Glutamatergic neuron (in vitro differentiated cells): ENCODE measurements around the gene PON2. TPM values are rescaled to one million over a fixed set of nuclear protein-coding genes. Genes with fewer than 3 reads are reported as not detected.
"Not testable (repeated sequence)": the region's sequence is repeated elsewhere in the genome, so short reads cannot be mapped to it uniquely, and the experiment has no call there.

Experiments
- DNase-seq: peaks from one replicate; pipeline ENCODE4 v3.0.0; 2022
- H3K27ac Mint-ChIP-seq: one replicate; pipeline ENCODE4 v1.8.0; 2020; ENCODE audit warnings: mild to moderate bottlenecking, mixed read lengths, inconsistent platforms; ENCODE audit not compliant: unreplicated experiment
- H3K27me3 Mint-ChIP-seq: one replicate; pipeline ENCODE4 v1.8.0; 2020; ENCODE audit warnings: mild to moderate bottlenecking, moderate library complexity, mixed read lengths, inconsistent platforms; ENCODE audit not compliant: unreplicated experiment
- H3K36me3 Mint-ChIP-seq: one replicate; pipeline ENCODE4 v1.8.0; 2020; ENCODE audit warnings: mild to moderate bottlenecking, mixed read lengths, inconsistent platforms; ENCODE audit not compliant: unreplicated experiment
- H3K4me1 Mint-ChIP-seq: one replicate; pipeline ENCODE4 v1.8.0; 2020; ENCODE audit warnings: mild to moderate bottlenecking, low read depth, mixed read lengths, inconsistent platforms; ENCODE audit not compliant: unreplicated experiment
- H3K4me3 Mint-ChIP-seq: one replicate; pipeline ENCODE4 v1.8.0; 2020; ENCODE audit warnings: mild to moderate bottlenecking, mixed read lengths, inconsistent platforms; ENCODE audit not compliant: unreplicated experiment
- H3K9me3 Mint-ChIP-seq: one replicate; pipeline ENCODE4 v1.8.0; 2020; ENCODE audit warnings: mild to moderate bottlenecking, moderate library complexity, mixed read lengths, inconsistent platforms; ENCODE audit not compliant: unreplicated experiment
- CTCF ChIP-seq: fragments of 200-600 bp; sonication (generic); IDR thresholded peaks from one replicate; pipeline ENCODE4 v1.5.0; 2021; ENCODE audit not compliant: partially characterized antibody, unreplicated experiment
- total RNA-seq: library from RNA; stranded (reverse); fragmentation: NEBNext Ultra II Directional; extraction: Animal tissue kit (Norgen Biotek cat#: 25700); gene quantifications from one replicate; pipeline ENCODE4 v1.2.1, GENCODE V29; 2021; ENCODE audit not compliant: unreplicated experiment

PON2 gene
- total RNA-seq, 1 donor from 2014 or later: 55.7 TPM

- Mint-ChIP-seq H3K36me3 (peaks cover 4% of the 10 kb centered on the region), H3K27ac (no peak within 1 kb of the TSS), H3K9me3 (peaks cover 3% of the 10 kb centered on the region), H3K4me1 (peaks cover 4% of the 10 kb centered on the region), H3K4me3 (peak within 1 kb of the TSS; percentile 52), H3K27me3 (peaks cover 8% of the 10 kb centered on the region)
- no peak for DNase-seq
- TF ChIP-seq CTCF: no peak
Observed at GRCh38 chr7:95396136-95397032, 38.4 kb downstream of the PON2 start, which contains the start of gene PON3. PON3 (minus strand) TSS chr7:95396375; CDS start chr7:95396350, 25 bp downstream.

DNA sequence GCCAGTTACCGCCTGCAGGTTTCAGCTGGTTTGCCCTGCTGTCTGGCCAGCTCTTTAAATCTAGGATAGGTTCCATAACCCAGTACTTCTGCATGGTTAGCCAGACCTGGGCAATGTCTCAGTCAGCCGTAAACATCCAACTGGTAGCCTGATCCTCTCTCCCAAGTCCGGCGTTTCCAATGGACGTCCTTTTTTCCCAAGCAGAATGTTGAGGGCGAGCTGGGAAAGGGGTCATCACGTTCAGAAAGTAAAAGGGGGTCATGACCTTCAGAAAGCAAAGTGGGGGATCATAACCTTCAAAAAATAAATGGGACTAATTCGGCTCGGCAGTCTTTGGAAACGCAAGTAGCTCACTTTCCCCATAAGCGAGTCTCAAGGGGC, 39.1 kb downstream of the PON2 start:
- Mint-ChIP-seq H3K4me1 (peaks cover 4% of the 10 kb centered on the region), H3K4me3 (peak overlapping the region; percentile 43), H3K9me3 (peaks cover 3% of the 10 kb centered on the region), H3K27ac (no peak overlapping the region), H3K36me3 (peaks cover 4% of the 10 kb centered on the region), H3K27me3 (peaks cover 8% of the 10 kb centered on the region)
- no peak for DNase-seq
- TF ChIP-seq CTCF: no peak

DNA sequence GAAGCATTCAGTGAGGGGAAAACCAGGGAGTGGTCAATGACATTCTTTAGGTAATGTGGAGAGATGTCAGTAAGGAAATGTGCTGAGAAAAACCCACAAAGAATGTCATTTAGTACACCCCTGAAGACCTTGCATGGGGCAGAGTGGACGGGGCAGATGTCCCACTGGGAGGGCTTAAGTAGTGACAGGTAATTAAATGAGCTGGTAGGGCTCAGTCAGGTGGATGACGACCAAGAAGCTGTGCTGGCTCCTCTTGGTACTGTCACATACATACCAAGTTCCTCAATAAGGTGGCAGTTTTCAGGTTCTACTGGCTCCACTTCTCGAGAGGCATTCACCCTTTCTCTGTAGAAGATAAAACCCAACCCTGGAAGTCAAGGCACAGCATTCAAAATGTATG, 40.5 kb downstream of the PON2 start:
- Mint-ChIP-seq H3K4me1 (peaks cover 9% of the 10 kb centered on the region), H3K27ac (no peak overlapping the region), H3K4me3 (no peak overlapping the region), H3K9me3 (peaks cover 3% of the 10 kb centered on the region), H3K36me3 (peaks cover 4% of the 10 kb centered on the region), H3K27me3 (peaks cover 5% of the 10 kb centered on the region)
- no peak for TF ChIP-seq CTCF
- no peak for DNase-seq

DNA sequence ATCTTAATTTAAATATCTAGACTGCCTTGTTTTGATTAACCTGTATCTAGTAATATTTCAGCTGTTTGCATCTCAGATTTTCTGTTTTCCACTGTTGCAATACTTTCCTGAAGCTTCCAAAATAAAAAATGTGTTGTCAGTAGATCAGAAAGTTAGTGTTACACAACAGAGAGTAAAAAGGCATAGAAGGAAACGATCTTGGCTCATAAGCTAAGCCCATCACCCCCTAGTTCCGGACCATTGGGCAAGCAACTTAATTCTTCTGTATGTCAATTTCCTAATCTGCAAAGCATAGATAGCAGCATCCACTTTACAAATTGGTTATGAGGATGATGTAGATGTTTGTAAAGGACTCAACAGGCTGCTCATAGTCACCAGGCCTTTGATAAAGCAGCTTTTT, 43.1 kb downstream of the PON2 start:
- no peak for TF ChIP-seq CTCF
- Mint-ChIP-seq H3K36me3 (peaks cover 10% of the 10 kb centered on the region), H3K27me3 (no peaks in the 10 kb centered on the region), H3K9me3 (peaks cover 2% of the 10 kb centered on the region), H3K27ac (no peak overlapping the region), H3K4me3 (no peak overlapping the region), H3K4me1 (peaks cover 5% of the 10 kb centered on the region)
- DNase-seq: no peak

GRCh38 chr7:95389516-95389915, 45.3 kb downstream of the PON2 start:
- Mint-ChIP-seq H3K27me3 (no peaks in the 10 kb centered on the region), H3K4me1 (peaks cover 5% of the 10 kb centered on the region), H3K4me3 (no peak overlapping the region), H3K27ac (no peak overlapping the region), H3K9me3 (no peaks in the 10 kb centered on the region), H3K36me3 (peaks cover 10% of the 10 kb centered on the region)
- no peak for TF ChIP-seq CTCF
- no peak for DNase-seq

GRCh38 chr7:95379457-95379856, 55.4 kb downstream of the PON2 start:
- H3K36me3 Mint-ChIP-seq: peaks cover 26% of the 10 kb centered on the region
- H3K27ac Mint-ChIP-seq, DNase-seq, H3K4me3 Mint-ChIP-seq, H3K27me3 Mint-ChIP-seq, H3K4me1 Mint-ChIP-seq: not testable (repeated sequence)
- H3K9me3 Mint-ChIP-seq: peaks cover 15% of the 10 kb centered on the region
